ENCODE results near the gene ZNF121.

Gene ZNF121

DNA sequence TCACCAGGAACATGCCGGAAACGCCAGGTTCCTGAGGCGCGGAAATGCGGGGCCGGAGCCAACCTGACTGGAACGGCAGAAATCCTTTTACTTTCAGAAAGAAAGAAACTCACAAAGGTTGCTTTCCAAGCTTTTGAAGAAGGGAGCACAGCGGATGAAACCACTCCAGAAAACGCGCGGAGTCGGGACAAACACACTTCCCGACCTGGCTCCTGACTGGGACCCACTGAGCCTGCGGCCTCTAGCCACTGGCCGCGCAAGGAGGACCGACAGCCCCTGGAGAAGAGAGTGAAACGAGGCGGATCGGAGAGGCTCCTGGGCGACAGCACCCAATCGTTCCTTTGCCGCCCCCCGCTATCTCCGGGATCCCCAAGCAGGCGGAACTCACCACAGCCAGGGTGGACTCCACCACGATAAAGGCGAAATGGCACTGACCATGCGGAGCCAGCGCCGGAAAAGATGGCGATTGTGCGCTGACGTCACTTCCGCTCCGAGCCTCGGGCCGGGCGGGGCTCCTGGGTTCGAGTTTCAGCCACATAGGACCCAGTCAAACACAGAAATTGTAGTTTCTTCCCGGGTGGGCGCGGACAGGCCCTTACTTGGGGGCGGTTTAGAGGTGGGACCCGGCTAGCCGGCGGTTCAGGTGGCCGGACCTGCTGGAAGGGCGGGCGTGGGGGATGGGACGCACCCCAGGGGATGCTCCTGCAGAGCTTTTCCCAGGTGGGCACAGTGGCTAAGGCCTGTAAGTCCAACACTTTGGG is at the start of gene ZNF121:
ZNF121 (minus strand) TSS at position 432 of the 761 bp plus-strand sequence. CDS start 16,407 bp downstream, outside the sequence.
- peak within 1 kb of the TSS; percentile 82 for H3K4me3 ChIP-seq (ENCODE audit: control insufficient read depth, low read depth, low read length)
- no peak for DNase-seq (ENCODE audit: low read depth)
- TF ChIP-seq, protein P1, sequence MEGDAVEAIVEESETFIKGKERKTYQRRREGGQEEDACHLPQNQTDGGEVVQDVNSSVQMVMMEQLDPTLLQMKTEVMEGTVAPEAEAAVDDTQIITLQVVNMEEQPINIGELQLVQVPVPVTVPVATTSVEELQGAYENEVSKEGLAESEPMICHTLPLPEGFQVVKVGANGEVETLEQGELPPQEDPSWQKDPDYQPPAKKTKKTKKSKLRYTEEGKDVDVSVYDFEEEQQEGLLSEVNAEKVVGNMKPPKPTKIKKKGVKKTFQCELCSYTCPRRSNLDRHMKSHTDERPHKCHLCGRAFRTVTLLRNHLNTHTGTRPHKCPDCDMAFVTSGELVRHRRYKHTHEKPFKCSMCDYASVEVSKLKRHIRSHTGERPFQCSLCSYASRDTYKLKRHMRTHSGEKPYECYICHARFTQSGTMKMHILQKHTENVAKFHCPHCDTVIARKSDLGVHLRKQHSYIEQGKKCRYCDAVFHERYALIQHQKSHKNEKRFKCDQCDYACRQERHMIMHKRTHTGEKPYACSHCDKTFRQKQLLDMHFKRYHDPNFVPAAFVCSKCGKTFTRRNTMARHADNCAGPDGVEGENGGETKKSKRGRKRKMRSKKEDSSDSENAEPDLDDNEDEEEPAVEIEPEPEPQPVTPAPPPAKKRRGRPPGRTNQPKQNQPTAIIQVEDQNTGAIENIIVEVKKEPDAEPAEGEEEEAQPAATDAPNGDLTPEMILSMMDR (IDR thresholded peaks at IDR 0.05; ENCODE audit: control insufficient read depth, insufficient read depth, low read depth, low read length, missing control alignments), result no peak

DNA sequence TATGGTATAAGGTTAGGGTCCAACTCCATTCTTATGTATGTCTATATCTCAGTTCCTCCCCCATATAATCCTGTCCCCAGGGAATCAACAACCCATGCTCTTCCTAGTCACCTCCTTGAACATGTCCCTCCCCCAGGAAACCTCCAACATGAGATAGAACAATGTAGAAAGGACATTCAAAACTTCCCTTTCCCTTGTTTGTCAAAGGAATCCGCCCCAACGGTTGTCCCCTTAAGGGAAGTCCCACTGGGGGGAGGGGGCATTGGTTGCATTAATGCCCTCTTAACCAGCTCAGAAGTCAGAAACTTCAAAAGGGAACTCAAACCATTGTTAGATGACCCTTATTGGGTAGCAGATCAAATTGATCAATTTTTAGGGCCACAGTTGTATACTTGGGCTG is 43.6 kb upstream of the ZNF121 start:
- no peak for DNase-seq (ENCODE audit: low read depth)
- TF ChIP-seq, protein P1 (IDR thresholded peaks at IDR 0.05; ENCODE audit: control insufficient read depth, insufficient read depth, low read depth, low read length, missing control alignments), result no peak
- H3K4me3 ChIP-seq (ENCODE audit: control insufficient read depth, low read depth, low read length), result no peak overlapping the region

DNA sequence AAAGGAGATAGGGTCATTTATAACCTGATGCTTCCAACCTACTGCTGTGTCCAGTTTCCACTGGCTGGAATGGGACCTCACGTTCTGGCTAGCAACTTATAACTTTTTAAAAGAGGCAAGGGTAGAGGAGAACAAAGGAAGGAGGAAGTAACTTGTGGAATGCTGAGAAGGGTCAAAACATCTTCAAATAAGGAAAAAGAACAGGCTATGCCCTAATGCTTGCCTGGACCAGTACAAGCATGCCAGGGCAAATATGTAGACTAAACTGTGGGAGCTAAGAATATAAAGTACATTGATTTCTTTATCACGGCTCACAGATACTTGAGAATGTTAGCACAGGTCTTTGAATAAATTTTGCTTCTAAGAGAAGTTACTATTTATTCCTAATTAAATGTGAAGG is 38.2 kb upstream of the ZNF121 start:
- H3K4me3 ChIP-seq (ENCODE audit: control insufficient read depth, low read depth, low read length), result no peak overlapping the region
- TF ChIP-seq, protein P1 (IDR thresholded peaks at IDR 0.05; ENCODE audit: control insufficient read depth, insufficient read depth, low read depth, low read length, missing control alignments), result no peak
- DNase-seq (ENCODE audit: low read depth), result no peak

DNA sequence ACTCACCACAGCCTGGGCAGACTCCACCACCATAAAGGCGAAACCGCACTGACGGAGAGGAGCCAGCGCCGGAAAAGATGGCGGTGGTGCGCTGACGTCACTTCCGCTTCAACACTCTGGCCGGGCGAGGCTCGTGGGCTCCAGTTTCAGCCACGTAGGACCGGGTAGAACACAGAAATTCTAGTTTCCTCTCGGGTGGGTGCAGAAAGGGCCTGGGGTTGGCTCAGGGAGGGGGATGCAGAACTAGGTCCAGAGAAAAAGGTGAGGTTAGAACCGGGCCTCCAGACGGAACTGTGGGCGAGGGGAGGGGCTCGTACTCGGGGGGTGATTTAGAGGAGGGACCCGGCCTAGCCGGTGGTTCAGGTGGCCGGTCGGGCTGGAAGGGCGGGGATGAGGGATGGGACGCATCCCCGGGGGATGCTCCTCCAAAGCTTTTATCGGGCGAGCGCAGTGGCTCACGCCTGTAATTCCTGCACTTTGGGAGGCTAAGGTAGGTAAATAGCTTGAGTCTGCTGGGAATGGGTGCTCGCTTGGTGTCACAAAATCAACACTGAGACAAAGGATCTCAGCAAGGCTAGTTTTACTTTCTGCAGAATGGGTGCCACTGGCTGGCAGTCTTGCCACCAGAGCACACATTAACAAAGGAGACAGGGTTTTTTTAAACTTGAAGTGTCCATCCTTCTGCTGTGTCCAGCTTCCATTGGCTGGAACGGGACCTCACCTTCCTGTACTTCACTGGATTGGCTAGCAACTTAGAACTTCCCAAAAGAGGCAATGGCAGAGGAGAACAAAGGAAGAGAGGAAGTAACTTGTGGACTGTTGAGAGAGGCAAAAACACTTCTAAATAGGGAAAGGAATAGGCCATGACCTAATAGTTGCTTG is 37.1 kb upstream of the ZNF121 start, which contains the start of gene ZNF561:
ZNF561 (minus strand) TSS at position 77 of the 882 bp plus-strand sequence. CDS start 1,776 bp downstream, outside the sequence.
- H3K4me3 ChIP-seq (ENCODE audit: control insufficient read depth, low read depth, low read length), result peak within 1 kb of the TSS; percentile 56
- peak; percentile 51 for DNase-seq (ENCODE audit: low read depth)
- TF ChIP-seq, protein P1 (IDR thresholded peaks at IDR 0.05; ENCODE audit: control insufficient read depth, insufficient read depth, low read depth, low read length, missing control alignments), result no peak

DNA sequence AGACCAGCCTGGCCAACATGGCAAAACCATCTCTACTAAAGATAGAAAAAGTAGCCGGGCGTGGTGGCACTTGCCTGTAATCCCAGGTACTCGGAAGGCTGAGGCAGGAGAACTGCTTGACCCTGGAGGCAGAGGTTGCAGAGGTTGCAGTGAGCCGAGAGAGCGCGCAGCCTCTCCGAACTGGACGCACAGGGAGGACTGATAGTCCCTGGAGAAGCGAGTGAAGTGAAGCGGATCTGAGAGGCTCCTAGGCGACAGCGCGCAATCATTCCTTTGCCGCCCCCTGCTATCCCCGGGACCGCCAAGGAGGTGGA is 36.5 kb upstream of the ZNF121 start:
- no peak for DNase-seq (ENCODE audit: low read depth)
- TF ChIP-seq, protein P1 (IDR thresholded peaks at IDR 0.05; ENCODE audit: control insufficient read depth, insufficient read depth, low read depth, low read length, missing control alignments), result no peak
- peak overlapping the region; percentile 56 for H3K4me3 ChIP-seq (ENCODE audit: control insufficient read depth, low read depth, low read length)

DNA sequence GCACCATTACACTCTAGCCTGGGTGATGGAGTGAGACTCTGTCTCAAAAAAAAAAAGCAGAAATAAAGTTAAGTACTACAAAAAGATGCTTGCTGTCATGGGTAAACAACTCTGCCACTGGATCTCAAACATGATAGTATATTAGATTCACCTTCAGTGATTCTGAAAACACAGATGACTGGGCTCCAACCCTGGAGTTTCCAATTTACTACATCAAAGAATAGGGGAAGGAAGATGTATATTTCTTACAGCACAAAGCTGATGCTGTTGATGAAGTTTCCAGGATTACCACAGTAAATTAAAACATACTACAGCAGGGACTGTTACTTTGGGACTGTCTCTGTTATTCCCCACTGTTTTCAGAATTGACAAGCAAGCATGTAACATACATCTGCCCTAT is 31.5 kb upstream of the ZNF121 start:
- no peak overlapping the region for H3K4me3 ChIP-seq (ENCODE audit: control insufficient read depth, low read depth, low read length)
- TF ChIP-seq, protein P1 (IDR thresholded peaks at IDR 0.05; ENCODE audit: control insufficient read depth, insufficient read depth, low read depth, low read length, missing control alignments), result no peak
- no peak for DNase-seq (ENCODE audit: low read depth)

Measured in AG09309 (cell line).